NB4 (cell line): Measurements from ENCODE around the gene PSG6.
"Not testable (repeated sequence)": the region's sequence is repeated elsewhere in the genome, so short reads cannot be mapped to it uniquely, and the experiment has no call there.

Source experiments
- CTCF ChIP-seq: IDR thresholded peaks from one replicate; pipeline ENCODE4 v1.5.1; 2012; ENCODE audit warnings: low read depth, low read length
- MAX ChIP-seq: IDR thresholded peaks from 2 replicates; pipeline ENCODE4 v1.6.1; 2011; ENCODE audit warnings: low read depth, low read length

GRCh38 chr19:42911731-42912130 lies 6.0 kb downstream of the PSG6 start:
- TF ChIP-seq MAX, CTCF: not testable (repeated sequence)
